K562 (cell line): Measurements from ENCODE around the gene ZNF512B. TPM values are rescaled to one million over a fixed set of nuclear protein-coding genes. Genes with fewer than 3 reads are reported as not detected.

ENCODE experiments used
- ADNP ChIP-seq: fragments of 200-800 bp; sonication (Bioruptor generic); IDR thresholded peaks from 2 replicates; pipeline ENCODE4 v1.6.1; 2016; ENCODE audit warnings: missing genetic modification characterization, missing compliant biosample characterization
- BACH1 ChIP-seq: fragments of 200-800 bp; sonication (Bioruptor generic); IDR thresholded peaks from 2 replicates; pipeline ENCODE4 v1.6.1; 2016; ENCODE audit warnings: missing genetic modification characterization, missing compliant biosample characterization
- CCNT2 ChIP-seq: IDR thresholded peaks from 2 replicates; pipeline ENCODE4 v1.6.1; 2011; ENCODE audit warnings: borderline replicate concordance, low read depth, mild to moderate bottlenecking, moderate library complexity, mixed read lengths, low read length; ENCODE audit not compliant: insufficient read length; ENCODE audit errors: extremely low read depth
- CREB1 ChIP-seq, 2 experiments: sonication (generic) in 1 of 2; formaldehyde crosslinking in 1 of 2; IDR thresholded peaks; 2 replicates each; pipeline versions ENCODE4 v1.6.1 to v1.8.0; 2012 to 2022; ENCODE audit warnings: inconsistent platforms in 1 of 2, mild to moderate bottlenecking in 1 of 2, missing genetic modification reagents in 1 of 2, moderate library complexity in 1 of 2
- DDX20 ChIP-seq: fragments of 450-650 bp; IDR thresholded peaks from 2 replicates; pipeline ENCODE4 v1.6.1; 2016; ENCODE audit warnings: missing genetic modification characterization, low read depth, mild to moderate bottlenecking, missing compliant biosample characterization, moderate library complexity
- KLF13 ChIP-seq: fragments of 450-650 bp; IDR thresholded peaks from 2 replicates; pipeline ENCODE4 v1.6.1; 2016; ENCODE audit warnings: missing genetic modification characterization, low read depth, mild to moderate bottlenecking, missing compliant biosample characterization, moderate library complexity, borderline replicate concordance
- POU5F1 ChIP-seq: fragments of 150-350 bp; IDR thresholded peaks from 2 replicates; pipeline ENCODE4 v1.6.1; 2014; ENCODE audit warnings: borderline replicate concordance, low read length, low read depth, mild to moderate bottlenecking; ENCODE audit not compliant: partially characterized antibody
- SMAD4 ChIP-seq: fragments of 250-450 bp; sonication (Bioruptor Pico); conservative IDR thresholded peaks from 2 replicates; pipeline ENCODE4 v1.8.0; 2021; ENCODE audit warnings: inconsistent platforms, mild to moderate bottlenecking, moderate library complexity
- TBP ChIP-seq: optimal IDR thresholded peaks from 2 replicates; pipeline ENCODE3; 2011; ENCODE audit warnings: low read depth, low read length, improper control_type of control experiment
- TEAD1 ChIP-seq, 2 experiments: fragments of 450-650 bp in 1 of 2; sonication (generic) in 1 of 2; formaldehyde crosslinking; IDR thresholded peaks; 2 replicates each; pipeline versions ENCODE4 v1.4.0 to v1.8.0; 2020 to 2022; ENCODE audit warnings: mild to moderate bottlenecking in 2 of 2, missing genetic modification reagents in 1 of 2
- ZNF253 ChIP-seq: fragments of 250-450 bp; sonication (Bioruptor Pico); conservative IDR thresholded peaks from 2 replicates; pipeline ENCODE4 v1.6.1; 2021; ENCODE audit warnings: mild to moderate bottlenecking
- ZNF263 ChIP-seq: sonication (generic); formaldehyde crosslinking; IDR thresholded peaks from 2 replicates; pipeline ENCODE4 v1.8.0; 2022; ENCODE audit warnings: mild to moderate bottlenecking, missing genetic modification reagents, borderline replicate concordance
- ZNF561 ChIP-seq: fragments of 450-650 bp; formaldehyde crosslinking; conservative IDR thresholded peaks from 2 replicates; pipeline ENCODE4 v1.4.0; 2020; ENCODE audit warnings: mild to moderate bottlenecking, moderate library complexity
- ZNF766 ChIP-seq: fragments of 200-800 bp; sonication (Bioruptor generic); conservative IDR thresholded peaks from 2 replicates; pipeline ENCODE4 v1.6.1; 2016; ENCODE audit warnings: missing genetic modification characterization, missing compliant biosample characterization
- polyA plus RNA-seq, 8 experiments: library from polyadenylated mRNA; depleted of rRNA in 4 of 8; stranded (reverse) in 5 of 8; unstranded in 3 of 8; fragments of >200 nt; fragmentation: Nextera tagmentation in 2 of 8; fragmentation: Illumina TruSeq in 1 of 8; extraction: Ambion mirVana in 2 of 8; extraction: Trizol in 1 of 8; gene quantifications; 2 replicates each; pipeline versions ENCODE4 v1.2.1 to v1.2.3, GENCODE V29; 2011 to 2014; ENCODE audit warnings: inconsistent platforms in 1 of 8, missing spikeins in 1 of 8
- total RNA-seq, 7 experiments: library from RNA; depleted of rRNA in 6 of 7; stranded (reverse); fragments of >200 nt in 6 of 7; fragmentation: Illumina TruSeq in 2 of 7; extraction: Trizol in 2 of 7; gene quantifications; 2 replicates each; pipeline versions ENCODE4 v1.2.1 to v1.2.3, GENCODE V29; 2011 to 2021; ENCODE audit warnings: low replicate concordance in 1 of 7
- TF ChIP-seq, protein P1 (sequence below), 3 experiments: fragments of 200-800 bp in 1 of 3; sonication (Bioruptor generic) in 1 of 3; sonication (generic) in 1 of 3; formaldehyde crosslinking in 1 of 3; IDR thresholded peaks; 2 replicates each; pipeline versions ENCODE4 v1.6.1 to v1.8.0; 2016 to 2022; ENCODE audit warnings: mild to moderate bottlenecking in 2 of 3, missing compliant biosample characterization in 2 of 3, missing genetic modification characterization in 2 of 3, missing genetic modification reagents in 1 of 3
- TF ChIP-seq, protein P2 (sequence below): sonication (generic); formaldehyde crosslinking; IDR thresholded peaks from 2 replicates; pipeline ENCODE4 v1.8.1; 2023; ENCODE audit warnings: mild to moderate bottlenecking, missing genetic modification reagents
- TF ChIP-seq, protein P3 (sequence below): fragments of 250-450 bp; sonication (Bioruptor Pico); IDR thresholded peaks from 2 replicates; pipeline ENCODE4 v1.4.0; 2020; ENCODE audit warnings: mild to moderate bottlenecking, moderate library complexity, borderline replicate concordance
- TF ChIP-seq, protein P4 (sequence below): fragments of 450-650 bp; IDR thresholded peaks from 2 replicates; pipeline ENCODE4 v1.6.1; 2016; ENCODE audit warnings: antibody characterized with exemption

Gene ZNF512B
- total and polyA plus RNA-seq, 9 of the 15 experiments (the other 6 are each of a cell fraction or from before 2014, with no cell fraction given): 0.01 to 27.8 (median 8.2) TPM

DNA sequence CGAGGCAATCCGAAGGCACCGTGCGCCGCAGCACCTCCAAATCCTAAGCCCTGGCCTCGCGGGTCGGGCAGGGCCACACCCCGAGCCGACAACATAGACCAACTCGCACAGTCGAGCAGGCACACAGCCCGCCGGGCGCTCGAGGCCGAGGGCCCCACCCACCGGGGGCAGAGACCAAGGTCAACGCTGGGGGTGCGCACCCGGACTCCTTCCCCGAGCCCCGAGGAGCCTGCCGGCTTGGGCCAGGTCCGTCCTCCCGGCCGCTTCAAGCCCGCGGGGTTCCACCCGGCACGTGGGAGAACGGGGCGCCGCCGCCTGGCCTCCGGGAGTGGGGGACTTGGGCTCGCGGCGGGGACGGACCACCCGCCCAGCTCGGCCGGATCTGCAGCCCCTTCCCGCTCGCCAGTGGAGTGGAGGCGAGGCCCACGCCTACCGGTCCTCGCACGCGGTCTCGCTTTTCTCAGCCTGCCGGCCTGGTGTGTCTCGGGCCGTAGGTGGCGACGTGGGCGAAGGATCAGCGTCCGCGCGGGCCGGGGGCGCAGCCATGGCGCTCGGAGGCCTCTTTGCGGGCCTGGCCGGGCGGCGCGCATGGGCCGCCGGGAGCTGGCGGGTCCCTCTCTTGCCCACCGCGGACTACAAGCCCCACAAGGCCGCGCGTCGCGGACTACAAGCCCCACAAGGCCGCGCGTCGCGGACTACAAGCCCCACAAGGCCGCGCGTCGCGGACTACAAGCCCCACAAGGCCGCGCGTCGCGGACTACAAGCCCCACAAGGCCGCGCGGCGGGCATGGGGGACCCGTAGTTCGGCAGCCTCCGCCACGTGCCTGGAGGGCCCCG is 13.7 kb downstream of the ZNF512B start, which contains the start of gene UCKL1 (continued):
- TF ChIP-seq, protein P1, sequence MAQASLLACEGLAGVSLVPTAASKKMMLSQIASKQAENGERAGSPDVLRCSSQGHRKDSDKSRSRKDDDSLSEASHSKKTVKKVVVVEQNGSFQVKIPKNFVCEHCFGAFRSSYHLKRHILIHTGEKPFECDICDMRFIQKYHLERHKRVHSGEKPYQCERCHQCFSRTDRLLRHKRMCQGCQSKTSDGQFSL (CRISPR knock-in tag; IDR thresholded peaks at IDR 0.05): peak; percentile 74
- TF ChIP-seq, protein P1 (tag; IDR thresholded peaks at IDR 0.05): peak in 1 of 2 experiments; percentile 77; a peak in 2 of 4 replicates
- peak; percentile 79; the same call in 1 of the 2 replicates for TF ChIP-seq BACH1 (tag)
- TF ChIP-seq, protein P2, sequence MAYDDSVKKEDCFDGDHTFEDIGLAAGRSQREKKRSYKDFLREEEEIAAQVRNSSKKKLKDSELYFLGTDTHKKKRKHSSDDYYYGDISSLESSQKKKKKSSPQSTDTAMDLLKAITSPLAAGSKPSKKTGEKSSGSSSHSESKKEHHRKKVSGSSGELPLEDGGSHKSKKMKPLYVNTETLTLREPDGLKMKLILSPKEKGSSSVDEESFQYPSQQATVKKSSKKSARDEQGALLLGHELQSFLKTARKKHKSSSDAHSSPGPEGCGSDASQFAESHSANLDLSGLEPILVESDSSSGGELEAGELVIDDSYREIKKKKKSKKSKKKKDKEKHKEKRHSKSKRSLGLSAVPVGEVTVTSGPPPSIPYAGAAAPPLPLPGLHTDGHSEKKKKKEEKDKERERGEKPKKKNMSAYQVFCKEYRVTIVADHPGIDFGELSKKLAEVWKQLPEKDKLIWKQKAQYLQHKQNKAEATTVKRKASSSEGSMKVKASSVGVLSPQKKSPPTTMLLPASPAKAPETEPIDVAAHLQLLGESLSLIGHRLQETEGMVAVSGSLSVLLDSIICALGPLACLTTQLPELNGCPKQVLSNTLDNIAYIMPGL (CRISPR knock-in tag): 0 out of 2 replicates have a peak, but pooled peaks have one; percentile 72
- TF ChIP-seq TEAD1 (CRISPR knock-in tag; IDR thresholded peaks at IDR 0.05): peak; percentile 50 to 79; a peak in 2 of 4 replicates
- TF ChIP-seq SMAD4 (CRISPR knock-in tag): no peak
- TF ChIP-seq, protein P3, sequence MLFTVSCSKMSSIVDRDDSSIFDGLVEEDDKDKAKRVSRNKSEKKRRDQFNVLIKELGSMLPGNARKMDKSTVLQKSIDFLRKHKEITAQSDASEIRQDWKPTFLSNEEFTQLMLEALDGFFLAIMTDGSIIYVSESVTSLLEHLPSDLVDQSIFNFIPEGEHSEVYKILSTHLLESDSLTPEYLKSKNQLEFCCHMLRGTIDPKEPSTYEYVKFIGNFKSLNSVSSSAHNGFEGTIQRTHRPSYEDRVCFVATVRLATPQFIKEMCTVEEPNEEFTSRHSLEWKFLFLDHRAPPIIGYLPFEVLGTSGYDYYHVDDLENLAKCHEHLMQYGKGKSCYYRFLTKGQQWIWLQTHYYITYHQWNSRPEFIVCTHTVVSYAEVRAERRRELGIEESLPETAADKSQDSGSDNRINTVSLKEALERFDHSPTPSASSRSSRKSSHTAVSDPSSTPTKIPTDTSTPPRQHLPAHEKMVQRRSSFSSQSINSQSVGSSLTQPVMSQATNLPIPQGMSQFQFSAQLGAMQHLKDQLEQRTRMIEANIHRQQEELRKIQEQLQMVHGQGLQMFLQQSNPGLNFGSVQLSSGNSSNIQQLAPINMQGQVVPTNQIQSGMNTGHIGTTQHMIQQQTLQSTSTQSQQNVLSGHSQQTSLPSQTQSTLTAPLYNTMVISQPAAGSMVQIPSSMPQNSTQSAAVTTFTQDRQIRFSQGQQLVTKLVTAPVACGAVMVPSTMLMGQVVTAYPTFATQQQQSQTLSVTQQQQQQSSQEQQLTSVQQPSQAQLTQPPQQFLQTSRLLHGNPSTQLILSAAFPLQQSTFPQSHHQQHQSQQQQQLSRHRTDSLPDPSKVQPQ: 0 out of 2 replicates have a peak, but pooled peaks have one; percentile 21
- no peak for TF ChIP-seq ADNP (tag)
- no peak for TF ChIP-seq ZNF561 (CRISPR knock-in tag)
- TF ChIP-seq ZNF263: peak; percentile 70
- no peak for TF ChIP-seq DDX20
- TF ChIP-seq CCNT2: peak; percentile 87
- TF ChIP-seq KLF13 (tag): peak; percentile 97; the same call in 1 of the 2 replicates
- peak; percentile 47 for TF ChIP-seq TBP
- TF ChIP-seq CREB1 (IDR thresholded peaks at IDR 0.05): peak; percentile 70
- TF ChIP-seq CREB1 (CRISPR knock-in tag; IDR thresholded peaks at IDR 0.05): peak; percentile 85
- TF ChIP-seq ZNF766 (CRISPR knock-in tag): peak; percentile 98
- TF ChIP-seq ZNF253 (CRISPR knock-in tag): no peak
- TF ChIP-seq, protein P4, sequence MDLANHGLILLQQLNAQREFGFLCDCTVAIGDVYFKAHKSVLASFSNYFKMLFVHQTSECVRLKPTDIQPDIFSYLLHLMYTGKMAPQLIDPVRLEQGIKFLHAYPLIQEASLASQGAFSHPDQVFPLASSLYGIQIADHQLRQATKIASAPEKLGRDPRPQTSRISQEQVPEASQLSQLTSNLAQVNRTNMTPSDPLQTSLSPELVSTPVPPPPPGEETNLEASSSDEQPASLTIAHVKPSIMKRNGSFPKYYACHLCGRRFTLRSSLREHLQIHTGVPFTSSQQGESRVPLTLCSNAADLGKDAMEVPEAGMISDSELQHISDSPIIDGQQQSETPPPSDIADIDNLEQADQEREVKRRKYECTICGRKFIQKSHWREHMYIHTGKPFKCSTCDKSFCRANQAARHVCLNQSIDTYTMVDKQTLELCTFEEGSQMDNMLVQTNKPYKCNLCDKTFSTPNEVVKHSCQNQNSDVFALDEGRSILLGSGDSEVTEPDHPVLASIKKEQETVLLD: no peak
- TF ChIP-seq POU5F1: peak; percentile 82
